Endothelial cell of umbilical vein (primary cell): ENCODE measurements around the gene TFF2. TPM values are rescaled to one million over a fixed set of nuclear protein-coding genes. Genes with fewer than 3 reads are reported as not detected.

Experiments used
- BruUV-seq: library from RNA; stranded (reverse); fragments of 400-500 nt; replicated peaks from 2 replicates; lab custom pipeline; 2021; lab: Mats Ljungman, UMichigan
- CTCF ChIA-PET: fragments of 300-600, 350-600 bp; sonication (Branson Sonifier 250); formaldehyde crosslinking; loops from one replicate; lab custom pipeline; 2021; ENCODE audit warnings: antibody characterized with exemption, inconsistent platforms; lab: Charles Lee
- POLR2A ChIA-PET: fragments of 300-600, 350-600 bp; sonication (Branson Sonifier 250); formaldehyde crosslinking; loops from one replicate; lab custom pipeline; 2021; ENCODE audit warnings: antibody characterized with exemption, inconsistent platforms; lab: Charles Lee
- DNase-seq: peaks from one replicate; pipeline ENCODE4 v3.0.0-alpha.2; 2011; ENCODE audit warnings: low read depth, low spot score
- FAIRE-seq: peaks from 2 replicates; lab custom pipeline; 2011; peaks lifted over from hg19 to GRCh38; lab: Jason Lieb, UNC
- H2AFZ ChIP-seq: 2 replicates; pipeline ENCODE4 v1.6.0; 2012; ENCODE audit warnings: low read depth, low read length, control low read depth, inconsistent platforms
- H3K27ac ChIP-seq: 2 replicates; pipeline ENCODE4 v1.5.1; 2011; ENCODE audit warnings: low read depth, mild to moderate bottlenecking, control low read depth, low read length, moderate library complexity; ENCODE audit not compliant: insufficient read depth
- H3K27me3 ChIP-seq, 2 experiments: 2 replicates each; pipeline versions ENCODE4 v1.6.0 to v1.6.1; 2011; ENCODE audit warnings: low read length in 2 of 2, mixed read lengths in 1 of 2; ENCODE audit not compliant: control insufficient read depth in 2 of 2, insufficient read depth in 2 of 2
- H3K36me3 ChIP-seq, 2 experiments: 2 replicates in 1 of 2; 3 replicates in 1 of 2; pipeline ENCODE4 v1.5.1; 2011; ENCODE audit warnings: low read length in 2 of 2, mild to moderate bottlenecking in 1 of 2, moderate library complexity in 1 of 2; ENCODE audit not compliant: control insufficient read depth in 2 of 2, insufficient read depth in 2 of 2; ENCODE audit errors: extremely low read depth in 1 of 2
- H3K4me1 ChIP-seq: 3 replicates; pipeline ENCODE4 v1.5.1; 2011; ENCODE audit warnings: mild to moderate bottlenecking, low read length; ENCODE audit not compliant: control insufficient read depth, insufficient read depth; ENCODE audit errors: extremely low read depth
- H3K4me2 ChIP-seq: 2 replicates; pipeline ENCODE4 v1.6.1; 2011; ENCODE audit warnings: low read length, control low read depth, mixed read lengths; ENCODE audit not compliant: insufficient read depth
- H3K4me3 ChIP-seq, 3 experiments: fragments of 200-600 bp in 1 of 3; sonication (generic), shearing (Covaris generic) in 1 of 3; replicated peaks in 1 of 3; 2 replicates each; pipeline ENCODE4 v1.5.1; 2011 to 2016; ENCODE audit warnings: control low read depth in 3 of 3, low read length in 3 of 3, mild to moderate bottlenecking in 2 of 3, inconsistent platforms in 1 of 3, low read depth in 1 of 3, moderate library complexity in 1 of 3; ENCODE audit not compliant: insufficient read depth in 1 of 3
- H3K79me2 ChIP-seq: 2 replicates; pipeline ENCODE4 v1.6.0; 2012; ENCODE audit warnings: low read length, inconsistent platforms; ENCODE audit not compliant: control insufficient read depth, insufficient read depth
- H3K9ac ChIP-seq: replicated peaks from 2 replicates; pipeline ENCODE3; 2011; ENCODE audit warnings: low read length, control low read depth; ENCODE audit not compliant: insufficient read depth; ENCODE audit errors: extremely low read depth
- H3K9me1 ChIP-seq: replicated peaks from 3 replicates; pipeline ENCODE4 v1.6.0; 2011; ENCODE audit warnings: mild to moderate bottlenecking, low read length; ENCODE audit not compliant: control insufficient read depth, insufficient read depth; ENCODE audit errors: extremely low read depth
- H3K9me3 ChIP-seq: replicated peaks from 2 replicates; pipeline ENCODE4 v1.5.1; 2012; ENCODE audit warnings: low read length, inconsistent platforms; ENCODE audit not compliant: control insufficient read depth, insufficient read depth
- H4K20me1 ChIP-seq: replicated peaks from 2 replicates; pipeline ENCODE3; 2011; ENCODE audit warnings: mild to moderate bottlenecking, low read length; ENCODE audit not compliant: control insufficient read depth, insufficient read depth; ENCODE audit errors: extremely low read depth
- EZH2 ChIP-seq: IDR thresholded peaks from 2 replicates; pipeline ENCODE4 v1.6.1; 2012; ENCODE audit warnings: borderline replicate concordance, low read depth, mild to moderate bottlenecking, moderate library complexity, low read length, inconsistent platforms; ENCODE audit not compliant: severe bottlenecking
- FOS ChIP-seq: IDR thresholded peaks from 2 replicates; pipeline ENCODE4 v1.6.1; 2011; ENCODE audit warnings: mild to moderate bottlenecking, low read length, moderate library complexity, borderline replicate concordance; ENCODE audit not compliant: insufficient read depth
- GATA2 ChIP-seq: IDR thresholded peaks from 2 replicates; pipeline ENCODE4 v1.7.0; 2011; ENCODE audit warnings: low read depth, mild to moderate bottlenecking, moderate library complexity, mixed read lengths, low read length; ENCODE audit not compliant: insufficient read length, insufficient read depth
- JUN ChIP-seq: IDR thresholded peaks from 2 replicates; pipeline ENCODE4 v1.6.1; 2011; ENCODE audit warnings: borderline replicate concordance, low read depth; ENCODE audit not compliant: insufficient read length, insufficient read depth
- MYC ChIP-seq: IDR thresholded peaks from one replicate; pipeline ENCODE4 v1.6.1; 2011; ENCODE audit warnings: mild to moderate bottlenecking, low read depth, low read length
- POLR2A ChIP-seq: IDR thresholded peaks from 2 replicates; pipeline ENCODE4 v1.6.1; 2012; ENCODE audit warnings: low read depth, mild to moderate bottlenecking, control low read depth, low read length
- POLR2AphosphoS5 ChIP-seq: IDR thresholded peaks from 2 replicates; pipeline ENCODE4 v1.6.1; 2012; ENCODE audit warnings: low read depth, mild to moderate bottlenecking, control low read depth, low read length, moderate library complexity; ENCODE audit not compliant: insufficient read depth
- dilution Hi-C: fragments of 300-500 bp; cut with MboI; formaldehyde crosslinking; loops from one replicate; pipeline ENCODE4 v1.15.0; 2019; ENCODE audit warnings: low sequenced_read_pairs; ENCODE audit not compliant: extremely low pct_ligation_motif_present
- intact Hi-C: fragments of 100-400 bp; cut with micrococcal nuclease; formaldehyde crosslinking; loops from one replicate; pipeline ENCODE4 v1.10.0; 2022
- polyA plus RNA-seq, 4 experiments: library from polyadenylated mRNA; depleted of rRNA in 3 of 4; stranded (reverse) in 3 of 4; unstranded in 1 of 4; fragments of >200 nt; gene quantifications; 2 replicates each; pipeline versions ENCODE4 v1.2.1 to v1.2.3, GENCODE V29; 2011 to 2012; ENCODE audit warnings: missing spikeins in 1 of 4
- total RNA-seq: library from RNA; stranded (reverse); gene quantifications from 2 replicates; pipeline ENCODE4 v1.2.3, GENCODE V29; 2021
- TF ChIP-seq, protein P1 (sequence below): IDR thresholded peaks from 2 replicates; pipeline ENCODE4 v1.6.1; 2011; ENCODE audit not compliant: insufficient read depth, insufficient read length
- TF ChIP-seq, protein P2 (sequence below), 2 donors: IDR thresholded peaks; 1 replicate in 1 of 2; 2 replicates in 1 of 2; pipeline ENCODE4 v1.5.1; 2011; ENCODE audit warnings: low read length in 2 of 2, mild to moderate bottlenecking in 2 of 2, moderate library complexity in 2 of 2, control low read depth in 1 of 2, inconsistent platforms in 1 of 2, low read depth in 1 of 2; ENCODE audit not compliant: insufficient read depth in 1 of 2; ENCODE audit errors: extremely low read depth in 1 of 2

The TFF2 gene
- total and polyA plus RNA-seq, 2 donors (not counting 3 experiments of a cell fraction or from before 2014, with no cell fraction given): not detected

DNA sequence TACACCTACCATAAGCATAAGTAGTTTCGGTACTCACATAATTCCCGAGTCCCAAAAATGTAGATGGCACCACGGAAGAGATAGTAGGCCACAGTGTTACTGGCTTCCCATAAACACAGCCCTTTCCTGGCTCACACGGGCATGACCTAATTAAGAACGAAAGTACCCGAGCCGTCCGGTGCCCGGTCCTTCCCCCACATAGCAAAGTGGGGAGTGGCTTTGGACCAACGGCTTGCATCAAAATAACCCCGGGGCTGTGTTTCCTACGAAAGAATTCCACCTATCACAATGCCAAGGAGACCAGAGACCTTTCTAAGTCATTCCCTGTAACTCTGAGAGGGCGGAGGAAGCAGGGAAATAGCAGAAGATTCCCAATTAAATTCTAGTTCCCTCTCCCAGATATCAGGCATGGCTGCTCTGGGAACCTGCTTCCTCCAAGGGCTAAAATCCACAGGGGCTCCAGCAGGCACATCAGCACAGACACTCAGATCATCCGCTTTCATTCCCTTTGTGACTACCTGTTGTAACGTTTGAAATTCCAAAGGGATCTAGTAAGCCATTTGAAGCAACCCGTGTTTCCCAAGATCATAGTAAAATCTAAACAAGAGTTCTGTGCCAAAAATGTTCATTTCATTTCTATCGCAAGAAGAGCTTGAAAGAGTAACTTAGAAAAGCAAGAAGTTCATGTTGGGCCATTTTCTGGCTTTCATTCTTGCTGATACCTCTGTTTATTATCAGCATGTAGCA is 45.3 kb upstream of the TFF2 start, which contains the start of gene TMPRSS3:
Gene TMPRSS3, minus strand, starts transcription at position 148 of the 747 bp plus-strand sequence. CDS start 635 bp downstream, outside the sequence.
- ChIA-PET CTCF (no interaction called here), POLR2A (no interaction called here)
- Histone ChIP-seq H2AFZ (no peak within 1 kb of the TSS), H3K9ac (no peak within 1 kb of the TSS), H3K27ac (no peak within 1 kb of the TSS), H3K27me3 (peaks cover 2 to 25% of the 10 kb centered on the region in 2 experiments), H3K4me3 (no peak within 1 kb of the TSS), H3K9me1 (no peaks in the 10 kb centered on the region), H3K36me3 (no peaks in the 10 kb centered on the region), H3K79me2 (no peaks in the 10 kb centered on the region), H3K4me1 (no peaks in the 10 kb centered on the region), H3K9me3 (no peaks in the 10 kb centered on the region), H3K4me2 (no peak within 1 kb of the TSS), H4K20me1 (no peaks in the 10 kb centered on the region)
- dilution Hi-C loops: no loop called here
- FAIRE-seq: no peak
- TF ChIP-seq POLR2A (no peak), POLR2AphosphoS5 (no peak), EZH2 (no peak), JUN (no peak), MYC (no peak), FOS (no peak), GATA2 (no peak)
- TF ChIP-seq, protein P1, sequence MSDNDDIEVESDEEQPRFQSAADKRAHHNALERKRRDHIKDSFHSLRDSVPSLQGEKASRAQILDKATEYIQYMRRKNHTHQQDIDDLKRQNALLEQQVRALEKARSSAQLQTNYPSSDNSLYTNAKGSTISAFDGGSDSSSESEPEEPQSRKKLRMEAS: no peak
- TF ChIP-seq, protein P2, sequence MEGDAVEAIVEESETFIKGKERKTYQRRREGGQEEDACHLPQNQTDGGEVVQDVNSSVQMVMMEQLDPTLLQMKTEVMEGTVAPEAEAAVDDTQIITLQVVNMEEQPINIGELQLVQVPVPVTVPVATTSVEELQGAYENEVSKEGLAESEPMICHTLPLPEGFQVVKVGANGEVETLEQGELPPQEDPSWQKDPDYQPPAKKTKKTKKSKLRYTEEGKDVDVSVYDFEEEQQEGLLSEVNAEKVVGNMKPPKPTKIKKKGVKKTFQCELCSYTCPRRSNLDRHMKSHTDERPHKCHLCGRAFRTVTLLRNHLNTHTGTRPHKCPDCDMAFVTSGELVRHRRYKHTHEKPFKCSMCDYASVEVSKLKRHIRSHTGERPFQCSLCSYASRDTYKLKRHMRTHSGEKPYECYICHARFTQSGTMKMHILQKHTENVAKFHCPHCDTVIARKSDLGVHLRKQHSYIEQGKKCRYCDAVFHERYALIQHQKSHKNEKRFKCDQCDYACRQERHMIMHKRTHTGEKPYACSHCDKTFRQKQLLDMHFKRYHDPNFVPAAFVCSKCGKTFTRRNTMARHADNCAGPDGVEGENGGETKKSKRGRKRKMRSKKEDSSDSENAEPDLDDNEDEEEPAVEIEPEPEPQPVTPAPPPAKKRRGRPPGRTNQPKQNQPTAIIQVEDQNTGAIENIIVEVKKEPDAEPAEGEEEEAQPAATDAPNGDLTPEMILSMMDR (IDR thresholded peaks at IDR 0.05; ENCODE audit: extremely low read depth in 1 of 2, insufficient read depth in 1 of 2, low read depth in 1 of 2, low read length in 2 of 2): no peak
- DNase-seq: no peak
- intact Hi-C loops: no loop called here
- BruUV-seq: no TSS peak
